PFSK-1 (cell line): Measurements from ENCODE around the gene GFPT2.

Experiments used
- POLR2AphosphoS5 ChIP-seq: IDR thresholded peaks from 2 replicates; pipeline ENCODE4 v1.6.1; 2012; ENCODE audit warnings: low read depth, mild to moderate bottlenecking, control low read depth, low read length, moderate library complexity
- SIN3A ChIP-seq: IDR thresholded peaks from 2 replicates; pipeline ENCODE4 v1.6.1; 2012; ENCODE audit warnings: mild to moderate bottlenecking, low read length, moderate library complexity, borderline replicate concordance; ENCODE audit not compliant: insufficient read depth
- TAF1 ChIP-seq: IDR thresholded peaks from 2 replicates; pipeline ENCODE4 v1.6.1; 2012; ENCODE audit warnings: low read length, control low read depth, borderline replicate concordance; ENCODE audit not compliant: insufficient read depth

DNA sequence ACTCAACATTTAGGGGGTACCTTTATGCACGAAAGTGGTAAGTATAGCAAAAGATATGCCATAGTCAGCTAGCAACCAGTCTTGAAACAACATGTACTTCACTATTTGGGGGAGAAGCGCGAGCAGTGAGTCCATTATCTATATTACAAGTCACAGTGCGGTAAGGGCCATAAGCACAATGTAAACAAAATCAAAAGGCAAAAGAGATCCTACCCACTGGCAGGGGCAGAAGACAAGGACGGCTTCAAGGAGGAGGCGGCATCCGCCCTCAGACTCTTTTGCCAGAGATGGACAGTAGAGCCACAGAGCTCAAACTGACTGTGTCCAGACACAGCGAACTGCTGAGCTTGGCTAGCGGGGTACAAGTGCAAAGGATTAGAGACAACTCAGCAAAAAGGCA is 70.9 kb downstream of the GFPT2 start:
- TF ChIP-seq POLR2AphosphoS5 (no peak), SIN3A (no peak), TAF1 (no peak)
